Loucy (cell line): ENCODE results near the gene KIAA0319L.

Experiments
- H2AFZ ChIP-seq: fragments of 200-600 bp; sonication (generic); 2 replicates; pipeline ENCODE4 v1.6.0; 2016; ENCODE audit warnings: antibody characterized with exemption, mild to moderate bottlenecking, low read length, moderate library complexity
- H3F3A ChIP-seq: fragments of 200-600 bp; 2 replicates; pipeline ENCODE4 v1.6.0; 2016; ENCODE audit warnings: antibody characterized with exemption, low read depth, mild to moderate bottlenecking
- H3K27me3 ChIP-seq: fragments of 200-600 bp; sonication (generic); 2 replicates; pipeline ENCODE4 v1.6.1; 2014; ENCODE audit warnings: low read length, mild to moderate bottlenecking; ENCODE audit not compliant: insufficient read depth, poor library complexity, severe bottlenecking
- H3K36me3 ChIP-seq: fragments of 200-600 bp; sonication (generic); 2 replicates; pipeline ENCODE4 v1.6.1; 2016; ENCODE audit warnings: low read length; ENCODE audit not compliant: insufficient read depth
- H3K4me1 ChIP-seq: fragments of 200-600 bp; sonication (generic); 2 replicates; pipeline ENCODE4 v1.5.1; 2014; ENCODE audit warnings: low read length, mild to moderate bottlenecking; ENCODE audit not compliant: insufficient read depth, poor library complexity, severe bottlenecking
- H3K4me2 ChIP-seq: fragments of 200-600 bp; sonication (generic); 2 replicates; pipeline ENCODE4 v1.6.0; 2014; ENCODE audit warnings: antibody characterized with exemption, low read length, low read depth, mild to moderate bottlenecking; ENCODE audit not compliant: poor library complexity, severe bottlenecking
- H3K4me3 ChIP-seq: fragments of 200-600 bp; sonication (generic); 2 replicates; pipeline ENCODE4 v1.5.1; 2014; ENCODE audit warnings: low read length, mild to moderate bottlenecking, mixed read lengths; ENCODE audit not compliant: poor library complexity, severe bottlenecking
- H3K79me2 ChIP-seq: fragments of 200-600 bp; sonication (generic); 2 replicates; pipeline ENCODE4 v1.6.1; 2014; ENCODE audit warnings: low read length; ENCODE audit not compliant: insufficient read depth
- H3K9ac ChIP-seq: fragments of 200-600 bp; sonication (generic); 2 replicates; pipeline ENCODE4 v1.6.0; 2014; ENCODE audit warnings: mild to moderate bottlenecking, low read depth, low read length, moderate library complexity; ENCODE audit not compliant: poor library complexity, severe bottlenecking
- H3K9me2 ChIP-seq: fragments of 200-600 bp; sonication (generic); replicated peaks from 2 replicates; pipeline ENCODE4 v1.6.1; 2016; ENCODE audit warnings: low read depth, low read length, mixed read lengths
- H3K9me3 ChIP-seq: fragments of 200-600 bp; sonication (generic); 2 replicates; pipeline ENCODE4 v1.6.1; 2014; ENCODE audit warnings: mild to moderate bottlenecking, antibody characterized with exemption, low read length, low read depth; ENCODE audit not compliant: insufficient read depth
- H4K20me1 ChIP-seq: fragments of 200-600 bp; sonication (generic); 2 replicates; pipeline ENCODE4 v1.6.0; 2014; ENCODE audit warnings: antibody characterized with exemption, low read length, mild to moderate bottlenecking; ENCODE audit not compliant: insufficient read depth, poor library complexity, severe bottlenecking
- EZH2phosphoT487 ChIP-seq: fragments of 200-600 bp; IDR thresholded peaks from 2 replicates; pipeline ENCODE4 v1.6.1; 2018; ENCODE audit warnings: antibody characterized with exemption, mild to moderate bottlenecking, moderate library complexity, borderline replicate concordance
- TF ChIP-seq, protein P1 (sequence below): fragments of 200-600 bp; sonication (generic); conservative IDR thresholded peaks from 2 replicates; pipeline ENCODE4 v1.5.1; 2014; ENCODE audit warnings: mild to moderate bottlenecking, antibody characterized with exemption, low read length

Gene KIAA0319L

GRCh38 chr1:35532497-35533223 is 24.5 kb downstream of the KIAA0319L start:
- H3K36me3 ChIP-seq: peaks cover 21% of the 10 kb centered on the region; the same call in 1 of the 2 replicates
- H3K79me2 ChIP-seq: peaks cover 44% of the 10 kb centered on the region
- peaks cover 2% of the 10 kb centered on the region for H3K4me1 ChIP-seq
- no peak overlapping the region for H3K4me3 ChIP-seq
- no peaks in the 10 kb centered on the region for H3K27me3 ChIP-seq
- no peak for TF ChIP-seq EZH2phosphoT487
- TF ChIP-seq, protein P1, sequence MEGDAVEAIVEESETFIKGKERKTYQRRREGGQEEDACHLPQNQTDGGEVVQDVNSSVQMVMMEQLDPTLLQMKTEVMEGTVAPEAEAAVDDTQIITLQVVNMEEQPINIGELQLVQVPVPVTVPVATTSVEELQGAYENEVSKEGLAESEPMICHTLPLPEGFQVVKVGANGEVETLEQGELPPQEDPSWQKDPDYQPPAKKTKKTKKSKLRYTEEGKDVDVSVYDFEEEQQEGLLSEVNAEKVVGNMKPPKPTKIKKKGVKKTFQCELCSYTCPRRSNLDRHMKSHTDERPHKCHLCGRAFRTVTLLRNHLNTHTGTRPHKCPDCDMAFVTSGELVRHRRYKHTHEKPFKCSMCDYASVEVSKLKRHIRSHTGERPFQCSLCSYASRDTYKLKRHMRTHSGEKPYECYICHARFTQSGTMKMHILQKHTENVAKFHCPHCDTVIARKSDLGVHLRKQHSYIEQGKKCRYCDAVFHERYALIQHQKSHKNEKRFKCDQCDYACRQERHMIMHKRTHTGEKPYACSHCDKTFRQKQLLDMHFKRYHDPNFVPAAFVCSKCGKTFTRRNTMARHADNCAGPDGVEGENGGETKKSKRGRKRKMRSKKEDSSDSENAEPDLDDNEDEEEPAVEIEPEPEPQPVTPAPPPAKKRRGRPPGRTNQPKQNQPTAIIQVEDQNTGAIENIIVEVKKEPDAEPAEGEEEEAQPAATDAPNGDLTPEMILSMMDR: no peak
- peaks cover 12% of the 10 kb centered on the region; the same call in 1 of the 2 replicates for H3K9me3 ChIP-seq
- peaks cover 5% of the 10 kb centered on the region for H4K20me1 ChIP-seq
- H3K9me2 ChIP-seq: no peaks in the 10 kb centered on the region
- no peaks in the 10 kb centered on the region for H3F3A ChIP-seq
- no peak overlapping the region for H3K4me2 ChIP-seq
- H3K9ac ChIP-seq: no peak overlapping the region
- H2AFZ ChIP-seq: no peak overlapping the region

DNA sequence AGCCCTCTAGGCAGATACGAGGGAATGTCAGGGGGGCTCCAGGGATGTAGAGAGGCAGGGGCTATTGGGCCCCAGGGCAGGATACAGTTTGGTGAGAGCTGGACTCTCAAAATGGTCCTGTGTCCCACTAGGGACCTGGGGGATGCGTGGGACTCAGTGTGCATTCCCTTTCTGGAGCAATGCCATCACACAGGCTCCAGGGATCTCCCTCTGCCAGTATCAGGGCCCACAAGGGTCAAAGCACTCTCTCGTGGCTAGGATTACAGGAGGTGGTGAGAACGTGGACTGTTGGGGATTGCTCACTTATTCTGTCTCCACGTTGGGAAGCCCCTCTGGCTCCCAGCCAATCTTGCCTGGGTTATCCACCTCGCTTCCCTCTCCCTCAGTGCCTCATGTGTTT is 25.8 kb downstream of the KIAA0319L start:
- no peaks in the 10 kb centered on the region for H3K9me2 ChIP-seq
- H3K4me3 ChIP-seq: no peak overlapping the region

GRCh38 chr1:35530946-35531345 is 26.3 kb downstream of the KIAA0319L start:
- Histone ChIP-seq H3K9me3 (peaks cover 12% of the 10 kb centered on the region; the same call in 1 of the 2 replicates), H4K20me1 (no peaks in the 10 kb centered on the region), H2AFZ (no peak overlapping the region), H3K4me1 (no peaks in the 10 kb centered on the region), H3K4me2 (no peak overlapping the region), H3K27me3 (no peaks in the 10 kb centered on the region), H3K9ac (no peak overlapping the region), H3K4me3 (no peak overlapping the region), H3F3A (no peaks in the 10 kb centered on the region), H3K36me3 (peaks cover 21% of the 10 kb centered on the region; the same call in 1 of the 2 replicates), H3K9me2 (no peaks in the 10 kb centered on the region), H3K79me2 (peaks cover 30% of the 10 kb centered on the region)
- no peak for TF ChIP-seq EZH2phosphoT487
- TF ChIP-seq, protein P1: no peak

More for the DNA sequence above, 25.8 kb downstream of the KIAA0319L start:
- no peak for TF ChIP-seq EZH2phosphoT487
- TF ChIP-seq, protein P1: no peak
- Histone ChIP-seq H3K27me3 (no peaks in the 10 kb centered on the region), H3K79me2 (peaks cover 35% of the 10 kb centered on the region), H3K4me1 (no peaks in the 10 kb centered on the region), H3K9me3 (peaks cover 12% of the 10 kb centered on the region; the same call in 1 of the 2 replicates), H3F3A (no peaks in the 10 kb centered on the region), H3K9ac (no peak overlapping the region), H3K36me3 (peaks cover 21% of the 10 kb centered on the region; the same call in 1 of the 2 replicates), H3K4me2 (no peak overlapping the region), H2AFZ (no peak overlapping the region), H4K20me1 (no peaks in the 10 kb centered on the region)
